GM12892 (cell line): Measurements from ENCODE around the gene FNDC1.

Experiments
- POLR2A ChIP-seq: IDR thresholded peaks from 2 replicates; pipeline ENCODE4 v1.6.1; 2011; ENCODE audit warnings: low read depth, low read length, control low read depth
- POLR2AphosphoS5 ChIP-seq: IDR thresholded peaks from 2 replicates; pipeline ENCODE4 v1.6.1; 2011; ENCODE audit warnings: low read depth, low read length, control low read depth
- TAF1 ChIP-seq: IDR thresholded peaks from 2 replicates; pipeline ENCODE4 v1.6.1; 2011; ENCODE audit warnings: low read depth, mild to moderate bottlenecking, control low read depth, low read length, borderline replicate concordance

DNA sequence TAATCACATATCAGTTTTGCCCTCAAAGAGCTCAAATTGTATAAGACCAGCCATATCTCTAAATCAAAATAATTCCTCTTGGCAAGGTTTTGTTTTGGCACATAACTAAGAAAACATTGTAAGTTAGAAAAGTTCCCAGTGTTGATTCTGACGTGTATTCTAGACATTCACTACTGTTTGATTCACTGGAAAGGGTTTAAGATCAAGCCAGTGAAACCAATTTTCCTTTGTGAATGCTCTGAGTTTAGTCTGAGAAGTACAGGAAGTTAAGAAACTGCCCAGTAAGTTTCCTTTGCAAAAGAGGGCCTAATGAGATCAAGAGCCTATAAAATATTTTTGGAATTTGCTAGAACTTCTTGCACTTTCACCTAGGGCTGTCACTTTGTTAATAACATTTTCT is 143.0 kb downstream of the FNDC1 start:
- TF ChIP-seq TAF1 (no peak), POLR2A (no peak), POLR2AphosphoS5 (no peak)
